MG63 (cell line): Measurements from ENCODE around the gene CDK15. TPM values are rescaled to one million over a fixed set of nuclear protein-coding genes. Genes with fewer than 3 reads are reported as not detected.
"Not testable (repeated sequence)": the region's sequence is repeated elsewhere in the genome, so short reads cannot be mapped to it uniquely, and the experiment has no call there.

Experiments used
- DNase-seq: peaks from one replicate; pipeline ENCODE4 v3.0.0-alpha.2; 2020
- H3K27me3 ChIP-seq: fragments of 250-450 bp; sonication (Bioruptor Pico); 2 replicates; pipeline ENCODE4 v1.5.1; 2020; ENCODE audit warnings: mild to moderate bottlenecking, moderate library complexity
- H3K36me3 ChIP-seq: fragments of 250-450 bp; sonication (Bioruptor Pico); 2 replicates; pipeline ENCODE4 v1.5.1; 2020; ENCODE audit warnings: mild to moderate bottlenecking, moderate library complexity
- H3K4me3 ChIP-seq: fragments of 250-450 bp; sonication (Bioruptor Pico); 2 replicates; pipeline ENCODE4 v1.5.1; 2020; ENCODE audit warnings: mild to moderate bottlenecking, moderate library complexity
- H3K9me3 ChIP-seq: fragments of 250-450 bp; sonication (Bioruptor Pico); 2 replicates; pipeline ENCODE4 v1.5.1; 2020; ENCODE audit warnings: mild to moderate bottlenecking, moderate library complexity
- total RNA-seq: library from RNA; depleted of rRNA; stranded (reverse); fragments of >200 nt; shearing (Covaris generic); gene quantifications from 2 replicates; pipeline ENCODE4 v1.2.3, GENCODE V29; 2014; ENCODE audit warnings: low replicate concordance; rRNA removed

The CDK15 gene
- 2.7 and 6.5 TPM in 2 replicates for total RNA-seq

DNA sequence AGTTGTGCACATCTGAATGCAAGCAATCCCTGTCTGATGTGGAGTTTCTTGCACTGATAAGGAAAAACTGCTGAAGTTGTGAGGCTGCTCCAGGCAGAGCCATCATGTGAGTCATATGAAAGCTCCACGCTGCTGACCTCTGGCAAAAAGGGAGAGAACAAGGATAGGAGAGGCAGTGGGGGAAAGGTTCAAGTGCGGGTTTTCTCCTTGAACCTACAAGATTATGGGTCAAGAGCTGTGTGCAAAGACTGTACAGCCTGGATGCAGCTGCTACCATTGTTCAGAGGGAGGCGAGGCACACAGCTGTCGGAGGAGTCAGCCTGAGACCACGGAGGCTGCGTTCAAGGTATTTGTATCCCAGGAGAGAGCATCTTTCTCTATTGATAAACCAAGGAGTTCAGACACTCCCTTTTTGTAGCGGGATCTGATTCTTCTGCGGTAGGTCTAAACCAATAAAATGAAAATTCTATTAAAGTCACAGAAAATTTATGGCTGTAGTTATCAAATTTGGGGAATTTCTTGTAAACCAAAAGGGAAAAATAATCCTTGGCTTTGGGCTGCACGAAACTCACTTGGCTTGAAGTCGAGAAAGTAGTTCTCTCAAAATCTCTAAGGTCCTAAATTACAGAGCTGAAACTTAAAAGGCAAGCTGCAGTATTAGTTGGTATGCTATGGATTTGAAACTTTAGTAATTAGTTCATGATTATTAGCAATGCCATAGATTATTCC lies at the start of gene CDK15:
TSS of gene CDK15 (plus strand) at position 96 of the 729 bp plus-strand sequence. CDS start at position 224, 128 bp downstream.
- Histone ChIP-seq H3K27me3 (no peaks in the 10 kb centered on the region), H3K36me3 (no peaks in the 10 kb centered on the region), H3K4me3 (peak within 1 kb of the TSS; percentile 8), H3K9me3 (no peaks in the 10 kb centered on the region; the same call in 1 of the 2 replicates)
- peak; percentile 40 for DNase-seq

DNA sequence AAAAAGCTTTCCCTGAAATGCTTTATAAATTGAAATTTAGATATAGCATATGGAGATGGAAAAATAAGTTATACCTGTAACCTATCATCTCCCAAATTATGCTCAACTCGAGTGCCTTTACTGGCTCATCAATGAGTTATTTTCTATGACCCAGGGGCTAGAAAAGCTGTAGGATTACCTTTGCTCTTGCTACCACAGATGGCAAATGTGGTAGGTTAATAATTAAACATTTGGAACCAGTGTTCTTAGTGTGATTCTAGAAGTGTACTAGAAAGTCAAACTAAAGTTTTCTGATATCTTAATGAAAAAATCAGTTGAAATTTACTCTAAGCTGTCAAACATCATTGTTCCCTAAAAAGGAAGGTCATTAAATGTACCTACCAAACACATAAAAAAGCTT lies 48.1 kb upstream of the CDK15 start:
- Histone ChIP-seq H3K9me3 (no peaks in the 10 kb centered on the region), H3K36me3 (peaks cover 9% of the 10 kb centered on the region; the same call in 1 of the 2 replicates), H3K4me3 (no peak overlapping the region), H3K27me3 (no peaks in the 10 kb centered on the region)
- no peak for DNase-seq

- no peak for DNase-seq
- peaks cover 10% of the 10 kb centered on the region; the same call in 1 of the 2 replicates for H3K36me3 ChIP-seq
- H3K9me3 ChIP-seq: no peaks in the 10 kb centered on the region
- no peaks in the 10 kb centered on the region for H3K27me3 ChIP-seq
- no peak overlapping the region for H3K4me3 ChIP-seq
Observed at GRCh38 chr2:201758873-201759272, 47.5 kb upstream of the CDK15 start.

- Histone ChIP-seq H3K27me3 (no peaks in the 10 kb centered on the region), H3K36me3 (peaks cover 12% of the 10 kb centered on the region), H3K9me3 (no peaks in the 10 kb centered on the region), H3K4me3 (no peak overlapping the region)
- DNase-seq: no peak
Observed at GRCh38 chr2:201759567-201759966, 46.8 kb upstream of the CDK15 start.

DNA sequence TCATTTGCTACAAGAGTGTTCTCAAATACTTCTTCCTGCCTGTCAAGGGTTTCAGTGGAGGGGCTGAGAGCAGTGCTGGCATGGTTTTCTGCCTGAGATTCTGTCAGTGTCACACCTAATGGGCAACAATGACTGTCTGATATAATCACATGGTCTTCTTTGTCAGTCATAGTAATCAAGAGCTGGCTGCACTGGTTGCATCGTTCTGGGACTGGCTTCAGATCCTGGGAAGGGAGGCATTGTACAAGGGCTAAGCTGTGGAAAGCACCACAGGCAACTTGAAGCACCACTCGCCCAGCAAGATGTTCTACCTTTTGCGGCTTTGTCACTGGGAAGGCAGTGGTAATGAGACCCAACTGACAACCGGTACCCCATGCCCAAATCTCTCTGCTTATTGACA lies 45.2 kb upstream of the CDK15 start:
- peaks cover 17% of the 10 kb centered on the region for H3K36me3 ChIP-seq
- no peaks in the 10 kb centered on the region for H3K9me3 ChIP-seq
- no peak for DNase-seq
- H3K27me3 ChIP-seq: no peaks in the 10 kb centered on the region
- no peak overlapping the region for H3K4me3 ChIP-seq

DNA sequence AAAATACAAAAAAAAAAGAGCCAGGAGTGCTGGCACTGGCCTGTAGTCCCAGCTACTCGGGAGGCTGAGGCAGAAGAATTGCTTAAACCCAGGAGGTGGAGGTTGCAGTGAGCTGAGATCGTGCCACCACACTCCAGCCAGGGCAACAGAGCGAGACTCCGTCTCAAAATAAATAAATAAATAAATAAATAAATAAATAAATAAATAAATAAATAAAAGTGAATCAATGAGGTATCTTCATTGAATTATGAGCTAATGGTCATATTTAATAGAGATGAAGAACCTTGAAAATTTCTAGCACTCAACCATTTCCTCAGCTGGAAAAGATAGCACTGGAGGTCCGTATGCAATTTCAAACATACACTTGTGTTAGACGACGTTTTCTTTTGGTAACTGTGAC lies 41.9 kb upstream of the CDK15 start:
- not testable (repeated sequence) for H3K9me3 ChIP-seq, H3K27me3 ChIP-seq, DNase-seq, H3K4me3 ChIP-seq
- H3K36me3 ChIP-seq: peaks cover 19% of the 10 kb centered on the region

DNA sequence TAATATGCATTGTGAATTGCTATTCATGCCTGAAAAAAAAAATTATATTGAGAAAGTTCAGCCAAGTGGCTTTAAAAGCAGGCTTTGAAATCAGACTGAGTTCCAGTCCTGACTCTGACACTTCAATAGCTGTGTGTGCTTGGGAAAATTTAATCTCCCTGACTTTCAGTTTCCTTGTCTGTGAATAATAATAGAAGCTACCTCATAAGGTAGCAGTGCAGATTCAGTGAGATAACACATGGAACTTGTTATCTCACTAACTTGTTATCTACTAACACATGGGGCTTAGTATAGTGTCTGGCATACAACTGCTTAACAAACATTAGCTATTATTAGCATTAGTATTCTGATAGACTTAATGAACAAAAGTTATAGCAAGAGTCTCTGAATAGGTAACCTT lies 40.5 kb upstream of the CDK15 start:
- Histone ChIP-seq H3K9me3 (no peaks in the 10 kb centered on the region), H3K27me3 (no peaks in the 10 kb centered on the region), H3K4me3 (no peak overlapping the region), H3K36me3 (peaks cover 19% of the 10 kb centered on the region)
- no peak for DNase-seq

- Histone ChIP-seq H3K4me3 (no peak overlapping the region), H3K36me3 (peaks cover 14% of the 10 kb centered on the region)
Observed at GRCh38 chr2:201768918-201769317, 37.4 kb upstream of the CDK15 start.

DNA sequence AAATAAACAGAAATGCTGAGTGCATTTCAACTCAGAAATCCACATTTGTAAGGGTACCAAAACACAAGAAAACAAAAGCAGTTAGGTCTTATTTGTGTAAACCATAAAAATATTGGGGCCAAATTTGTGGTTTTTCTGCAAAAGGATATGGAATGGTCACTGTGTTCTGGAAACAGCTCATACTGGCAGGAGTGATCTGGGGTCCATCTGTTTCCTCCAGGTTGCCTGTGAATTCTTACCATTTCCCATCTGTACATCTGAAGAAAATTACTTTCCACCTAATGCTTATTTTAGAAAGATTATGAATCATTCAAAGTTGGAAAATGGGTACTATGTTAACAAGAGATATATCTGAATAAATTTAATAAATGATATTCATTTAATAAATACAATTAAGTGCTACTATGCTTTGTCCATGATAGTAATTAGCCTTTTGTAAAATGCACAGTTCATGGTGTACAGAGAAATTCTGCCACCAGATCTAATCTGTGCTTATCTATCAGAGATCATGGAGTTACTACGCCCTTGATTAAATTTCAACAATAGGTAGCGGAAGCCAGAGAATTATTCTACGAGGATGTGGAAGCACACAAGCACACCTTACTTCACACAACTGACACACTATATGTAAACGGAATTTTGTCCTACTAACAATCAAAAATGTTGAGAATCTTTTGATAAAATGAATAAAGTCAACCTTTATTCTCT lies 36.5 kb upstream of the CDK15 start:
- Histone ChIP-seq H3K9me3 (no peaks in the 10 kb centered on the region), H3K4me3 (no peak overlapping the region), H3K27me3 (no peaks in the 10 kb centered on the region), H3K36me3 (peaks cover 12% of the 10 kb centered on the region)
- no peak for DNase-seq

More at GRCh38 chr2:201768918-201769317, 37.4 kb upstream of the CDK15 start:
- Histone ChIP-seq H3K9me3 (no peaks in the 10 kb centered on the region), H3K27me3 (no peaks in the 10 kb centered on the region)
- peak; percentile 19 for DNase-seq

GRCh38 chr2:201773990-201774389 lies 32.3 kb upstream of the CDK15 start:
- no peaks in the 10 kb centered on the region for H3K36me3 ChIP-seq
- H3K4me3 ChIP-seq: no peak overlapping the region
- H3K27me3 ChIP-seq: no peaks in the 10 kb centered on the region
- DNase-seq: no peak
- no peaks in the 10 kb centered on the region for H3K9me3 ChIP-seq

- no peak for DNase-seq
- Histone ChIP-seq H3K4me3 (no peak overlapping the region), H3K9me3 (no peaks in the 10 kb centered on the region), H3K36me3 (no peaks in the 10 kb centered on the region), H3K27me3 (no peaks in the 10 kb centered on the region)
Observed at GRCh38 chr2:201774546-201774945, 31.8 kb upstream of the CDK15 start.

DNA sequence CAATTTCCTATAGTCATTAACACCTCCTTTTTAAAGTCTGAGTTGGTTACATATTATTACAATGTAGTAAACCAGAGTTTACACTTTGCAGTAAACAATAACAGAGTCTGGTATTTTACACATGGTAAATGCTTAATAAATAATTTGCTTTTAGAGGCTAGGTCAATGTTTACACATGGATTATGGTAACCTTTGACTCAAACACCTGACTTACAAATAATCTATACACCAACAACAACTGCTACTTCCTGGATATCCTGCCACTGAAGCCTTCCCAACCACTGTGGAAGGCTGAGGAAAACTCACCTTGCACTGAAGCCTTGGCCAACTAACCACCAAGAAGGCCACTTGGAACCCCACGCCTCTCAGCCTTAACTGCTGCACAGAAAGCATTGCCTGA lies 31.0 kb upstream of the CDK15 start:
- no peaks in the 10 kb centered on the region for H3K36me3 ChIP-seq
- DNase-seq: no peak
- H3K9me3 ChIP-seq: no peaks in the 10 kb centered on the region
- no peaks in the 10 kb centered on the region for H3K27me3 ChIP-seq
- no peak overlapping the region for H3K4me3 ChIP-seq

- H3K4me3 ChIP-seq: no peak overlapping the region
- H3K36me3 ChIP-seq: no peaks in the 10 kb centered on the region
- no peaks in the 10 kb centered on the region for H3K9me3 ChIP-seq
- no peaks in the 10 kb centered on the region for H3K27me3 ChIP-seq
- no peak for DNase-seq
Observed at GRCh38 chr2:201777043-201777442, 29.3 kb upstream of the CDK15 start.

- no peaks in the 10 kb centered on the region for H3K36me3 ChIP-seq
- H3K9me3 ChIP-seq: no peaks in the 10 kb centered on the region
- no peak overlapping the region for H3K4me3 ChIP-seq
- H3K27me3 ChIP-seq: no peaks in the 10 kb centered on the region
- no peak for DNase-seq
Observed at GRCh38 chr2:201777869-201778268, 28.5 kb upstream of the CDK15 start.

DNA sequence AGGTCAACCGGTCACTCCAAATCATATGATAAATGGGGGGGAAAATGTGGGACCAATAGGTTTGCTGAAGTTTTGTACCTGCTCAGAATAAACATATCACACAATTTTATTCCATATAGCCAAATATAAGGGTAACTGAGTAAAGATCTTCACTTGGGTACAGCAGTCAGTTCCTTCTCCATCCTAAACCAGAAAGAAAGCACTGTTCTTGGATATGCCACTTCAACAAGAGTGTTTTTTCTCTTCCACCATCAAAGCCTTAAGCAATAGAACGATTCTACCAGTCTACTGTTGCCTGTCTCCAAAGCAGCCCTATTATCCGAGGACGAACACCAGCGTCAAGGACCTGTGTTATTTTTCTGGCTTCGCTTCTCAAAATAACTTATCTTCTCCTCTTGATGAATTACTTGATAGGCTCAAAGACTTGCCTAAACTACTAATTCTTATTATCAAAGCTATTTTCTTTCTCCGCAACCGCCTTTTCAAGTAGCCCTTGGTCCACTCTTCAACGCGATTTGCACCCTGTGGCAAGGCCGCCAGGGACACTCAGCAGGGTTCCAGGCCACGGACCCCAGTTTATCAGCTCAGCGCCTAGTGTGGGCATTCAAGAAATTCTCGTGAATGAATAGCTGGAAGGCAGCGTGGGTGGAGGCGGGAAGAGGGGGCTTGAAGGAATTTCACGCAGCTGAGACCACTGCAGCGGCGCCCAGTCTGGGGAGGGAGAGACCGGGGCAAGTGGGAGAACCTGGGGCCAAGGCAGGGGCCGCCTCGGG lies 26.2 kb upstream of the CDK15 start:
- H3K9me3 ChIP-seq: no peaks in the 10 kb centered on the region
- DNase-seq: no peak
- no peaks in the 10 kb centered on the region for H3K36me3 ChIP-seq
- H3K4me3 ChIP-seq: peak overlapping the region; percentile 84
- H3K27me3 ChIP-seq: no peaks in the 10 kb centered on the region

GRCh38 chr2:201780674-201781493 lies 25.5 kb upstream of the CDK15 start, which contains the start of gene ALS2:
ALS2 (minus strand) TSS chr2:201780933; CDS start chr2:201768885, 12,048 bp downstream.
- H3K27me3 ChIP-seq: no peaks in the 10 kb centered on the region
- peak within 1 kb of the TSS; percentile 84 for H3K4me3 ChIP-seq
- DNase-seq: peak; percentile 98
- no peaks in the 10 kb centered on the region for H3K9me3 ChIP-seq
- no peaks in the 10 kb centered on the region for H3K36me3 ChIP-seq
